ENCODE data around the gene JHY.
A peak's percentile ranks its signal among the peaks of the same experiment; 100 is the strongest.

JHY gene

DNA sequence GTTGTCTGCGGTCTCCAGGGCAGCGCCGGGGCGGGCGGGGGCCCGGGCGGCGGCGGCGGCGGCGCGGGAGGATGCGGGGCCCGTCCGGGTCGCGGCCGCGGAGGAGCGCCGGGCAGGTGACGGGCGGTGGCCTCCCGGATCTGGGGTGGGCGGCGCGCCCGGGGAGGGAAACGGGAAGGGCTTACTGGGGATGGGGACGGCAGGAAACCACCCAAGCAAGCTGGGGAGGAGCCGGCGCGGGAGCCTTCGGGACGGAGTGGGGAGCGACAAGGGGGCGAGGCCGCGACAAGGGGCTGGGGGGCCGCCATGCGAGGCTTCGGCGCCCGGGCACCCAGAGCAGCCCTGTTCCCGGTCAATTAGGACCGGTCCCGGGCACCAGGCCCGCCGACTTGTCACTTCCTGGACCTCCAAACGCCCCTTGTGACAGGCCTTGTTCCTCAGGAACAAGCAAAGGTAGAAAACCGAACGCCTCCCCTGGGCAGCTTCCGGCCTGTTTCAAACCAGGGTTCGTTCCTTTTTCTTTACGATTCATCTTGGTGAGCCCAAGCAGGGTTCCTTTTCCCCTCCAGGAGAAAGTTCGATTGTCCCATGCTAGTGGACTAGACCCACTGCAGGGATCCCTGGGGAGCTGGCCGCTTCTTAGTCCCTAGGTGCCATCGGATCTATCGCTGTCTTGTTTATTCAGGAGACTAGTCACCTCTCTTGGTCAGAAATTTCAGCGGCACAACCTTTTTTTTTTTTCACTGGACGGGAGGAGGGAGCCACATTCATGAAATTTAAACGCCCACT, 492 bp downstream of the JHY start:
- WGBS (ENCODE audit: extremely low coverage, insufficient coverage, insufficient read length) = no CpG with 5 or more reads among the region's 63 CpGs
- peak overlapping the region; percentile 96 for H2AFZ ChIP-seq (ENCODE audit: insufficient read depth, low read length, poor library complexity)
- H3K79me2 ChIP-seq (ENCODE audit: control insufficient read depth, insufficient read depth, low read length, poor library complexity) = no peaks in the 10 kb centered on the region
- H3K36me3 ChIP-seq (ENCODE audit: control insufficient read depth in 1 of 2, insufficient read depth in 2 of 2, low read length in 2 of 2) = no peaks in the 10 kb centered on the region
- H2AK5ac ChIP-seq (ENCODE audit: low read length) = no peak overlapping the region
- H3K14ac ChIP-seq (ENCODE audit: low read length) = peak overlapping the region; percentile 80
- H2BK120ac ChIP-seq (ENCODE audit: insufficient read depth, low read length, poor library complexity) = peak overlapping the region; percentile 68
- H4K91ac ChIP-seq (ENCODE audit: low read depth, low read length) = peak overlapping the region; percentile 81
- peak overlapping the region; percentile 77 for H3K4me2 ChIP-seq (ENCODE audit: low read length)
- no peak overlapping the region for H2BK12ac ChIP-seq (ENCODE audit: low read length)
- H3K9ac ChIP-seq (ENCODE audit: low read length) = peak overlapping the region; percentile 88
- peak overlapping the region; percentile 65 for H3K4ac ChIP-seq (ENCODE audit: low read depth, low read length)
- peak overlapping the region; percentile 12 for H2BK5ac ChIP-seq (ENCODE audit: low read depth, low read length, poor library complexity)
- H3K79me1 ChIP-seq (ENCODE audit: low read length) = peaks cover 8% of the 10 kb centered on the region
- peak; percentile 27 to 67 for DNase-seq
- peak overlapping the region; percentile 94 for H4K8ac ChIP-seq (ENCODE audit: low read depth, low read length)
- no peaks in the 10 kb centered on the region for H3K9me3 ChIP-seq (ENCODE audit: insufficient read depth, low read depth, low read length)
- H3K4me3 ChIP-seq (ENCODE audit: low read depth, low read length) = peak overlapping the region; percentile 81
- no peaks in the 10 kb centered on the region for H3K4me1 ChIP-seq (ENCODE audit: control insufficient read depth in 1 of 2, insufficient read depth in 2 of 2, low read length in 2 of 2)
- H3K23ac ChIP-seq (ENCODE audit: low read length) = no peak overlapping the region
- H3K27me3 ChIP-seq (ENCODE audit: insufficient read depth, low read length) = no peaks in the 10 kb centered on the region
- peak overlapping the region; percentile 84 for H3K18ac ChIP-seq (ENCODE audit: low read length)
- peak overlapping the region; percentile 2 for H3K27ac ChIP-seq (ENCODE audit: low read depth, low read length)
- peak overlapping the region; percentile 45 for H4K12ac ChIP-seq (ENCODE audit: low read depth, low read length)

DNA sequence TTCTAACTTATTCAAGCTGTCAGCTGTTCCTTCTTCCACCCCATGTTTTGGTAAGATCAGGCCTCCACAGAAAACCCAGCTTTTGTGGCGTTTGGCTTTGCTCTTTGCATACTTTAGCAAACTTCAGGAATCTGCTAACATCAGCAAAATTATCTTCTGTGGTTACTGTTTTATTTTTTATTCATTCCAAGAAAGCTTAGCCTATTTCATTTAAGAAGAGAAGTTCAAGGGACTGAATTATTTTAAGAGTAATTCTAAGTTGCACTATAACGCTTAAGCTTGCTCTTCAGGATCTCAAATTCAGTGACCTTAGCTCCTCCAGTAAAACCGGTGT, 1.1 kb downstream of the JHY start:
- no peak overlapping the region for H2BK120ac ChIP-seq (ENCODE audit: insufficient read depth, low read length, poor library complexity)
- H4K91ac ChIP-seq (ENCODE audit: low read depth, low read length) = no peak overlapping the region
- no peak overlapping the region for H3K18ac ChIP-seq (ENCODE audit: low read length)
- no peaks in the 10 kb centered on the region for H3K36me3 ChIP-seq (ENCODE audit: control insufficient read depth in 1 of 2, insufficient read depth in 2 of 2, low read length in 2 of 2)
- no peak overlapping the region for H2BK12ac ChIP-seq (ENCODE audit: low read length)
- DNase-seq = no peak
- no peak overlapping the region for H3K27ac ChIP-seq (ENCODE audit: low read depth, low read length)
- H3K14ac ChIP-seq (ENCODE audit: low read length) = no peak overlapping the region
- H3K79me1 ChIP-seq (ENCODE audit: low read length) = peaks cover 8% of the 10 kb centered on the region
- H3K4me1 ChIP-seq (ENCODE audit: control insufficient read depth in 1 of 2, insufficient read depth in 2 of 2, low read length in 2 of 2) = no peaks in the 10 kb centered on the region
- no peaks in the 10 kb centered on the region for H3K27me3 ChIP-seq (ENCODE audit: insufficient read depth, low read length)
- H4K8ac ChIP-seq (ENCODE audit: low read depth, low read length) = peak overlapping the region; percentile 94
- H2BK5ac ChIP-seq (ENCODE audit: low read depth, low read length, poor library complexity) = no peak overlapping the region
- H3K4me2 ChIP-seq (ENCODE audit: low read length) = peak overlapping the region; percentile 77
- H3K9ac ChIP-seq (ENCODE audit: low read length) = no peak overlapping the region
- H3K9me3 ChIP-seq (ENCODE audit: insufficient read depth, low read depth, low read length) = no peaks in the 10 kb centered on the region
- no peak overlapping the region for H2AFZ ChIP-seq (ENCODE audit: insufficient read depth, low read length, poor library complexity)
- no peak overlapping the region for H2AK5ac ChIP-seq (ENCODE audit: low read length)
- no peaks in the 10 kb centered on the region for H3K79me2 ChIP-seq (ENCODE audit: control insufficient read depth, insufficient read depth, low read length, poor library complexity)
- H4K12ac ChIP-seq (ENCODE audit: low read depth, low read length) = no peak overlapping the region
- H3K4ac ChIP-seq (ENCODE audit: low read depth, low read length) = no peak overlapping the region
- WGBS (ENCODE audit: extremely low coverage, insufficient coverage, insufficient read length) = no CpG with 5 or more reads among the region's 3 CpGs
- H3K23ac ChIP-seq (ENCODE audit: low read length) = no peak overlapping the region
- H3K4me3 ChIP-seq (ENCODE audit: low read depth, low read length) = no peak overlapping the region

DNA sequence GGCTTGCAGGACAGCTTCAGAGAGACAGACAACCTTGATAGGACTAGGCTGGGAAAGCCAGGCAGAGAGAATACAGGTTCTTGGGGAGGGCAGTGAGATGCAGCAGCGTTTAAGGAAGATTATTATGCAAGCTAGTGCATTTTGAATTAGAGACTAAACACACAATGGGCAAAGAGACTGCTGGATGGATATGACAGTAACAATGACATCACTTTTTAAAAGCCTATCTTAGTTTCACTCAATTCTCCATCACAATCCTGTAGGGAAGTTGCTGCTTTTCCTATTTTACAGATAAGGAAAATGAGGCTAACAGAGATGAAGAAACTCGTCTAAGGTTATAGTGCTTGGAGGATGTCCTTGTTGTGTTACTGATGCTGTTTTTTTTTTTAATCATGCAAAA, 5.6 kb downstream of the JHY start:
- DNase-seq = no peak
- Histone ChIP-seq H3K79me1 (ENCODE audit: low read length) (peaks cover 2% of the 10 kb centered on the region), H3K27me3 (ENCODE audit: insufficient read depth, low read length) (no peaks in the 10 kb centered on the region), H2BK120ac (ENCODE audit: insufficient read depth, low read length, poor library complexity) (no peak overlapping the region), H3K4me1 (ENCODE audit: control insufficient read depth in 1 of 2, insufficient read depth in 2 of 2, low read length in 2 of 2) (no peaks in the 10 kb centered on the region), H3K27ac (ENCODE audit: low read depth, low read length) (no peak overlapping the region), H4K12ac (ENCODE audit: low read depth, low read length) (no peak overlapping the region), H3K4me3 (ENCODE audit: low read depth, low read length) (no peak overlapping the region), H2BK5ac (ENCODE audit: low read depth, low read length, poor library complexity) (no peak overlapping the region), H4K91ac (ENCODE audit: low read depth, low read length) (no peak overlapping the region), H2BK12ac (ENCODE audit: low read length) (no peak overlapping the region), H2AFZ (ENCODE audit: insufficient read depth, low read length, poor library complexity) (no peak overlapping the region), H3K9me3 (ENCODE audit: insufficient read depth, low read depth, low read length) (no peaks in the 10 kb centered on the region), H3K9ac (ENCODE audit: low read length) (no peak overlapping the region), H3K36me3 (ENCODE audit: control insufficient read depth in 1 of 2, insufficient read depth in 2 of 2, low read length in 2 of 2) (no peaks in the 10 kb centered on the region), H3K18ac (ENCODE audit: low read length) (no peak overlapping the region), H3K23ac (ENCODE audit: low read length) (no peak overlapping the region), H3K4ac (ENCODE audit: low read depth, low read length) (no peak overlapping the region), H3K79me2 (ENCODE audit: control insufficient read depth, insufficient read depth, low read length, poor library complexity) (no peaks in the 10 kb centered on the region), H4K8ac (ENCODE audit: low read depth, low read length) (no peak overlapping the region), H3K14ac (ENCODE audit: low read length) (no peak overlapping the region), H3K4me2 (ENCODE audit: low read length) (no peak overlapping the region), H2AK5ac (ENCODE audit: low read length) (no peak overlapping the region)
- no CpG with 5 or more reads among the region's 2 CpGs for WGBS (ENCODE audit: extremely low coverage, insufficient coverage, insufficient read length)

DNA sequence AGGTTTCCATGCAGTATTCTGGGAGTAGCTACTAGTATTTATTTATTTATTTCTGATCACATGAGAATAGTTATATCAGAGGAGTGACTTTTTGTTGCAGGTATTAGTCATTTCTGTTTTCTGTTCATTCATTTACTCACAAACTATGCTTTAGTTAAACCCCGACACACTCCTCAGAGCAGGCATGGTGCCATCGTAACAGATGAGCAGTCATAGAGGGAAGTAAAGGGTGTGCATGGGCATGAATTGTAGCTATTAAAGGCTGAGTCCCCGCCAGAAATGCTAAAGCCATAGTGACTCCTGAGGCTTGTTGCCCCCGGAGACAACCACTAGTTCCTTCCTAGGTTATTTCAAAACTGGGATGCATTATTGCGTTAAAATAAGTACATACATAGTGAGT, 10.6 kb downstream of the JHY start:
- Histone ChIP-seq H4K91ac (ENCODE audit: low read depth, low read length) (no peak overlapping the region), H3K23ac (ENCODE audit: low read length) (no peak overlapping the region), H2BK120ac (ENCODE audit: insufficient read depth, low read length, poor library complexity) (no peak overlapping the region), H3K36me3 (ENCODE audit: control insufficient read depth in 1 of 2, insufficient read depth in 2 of 2, low read length in 2 of 2) (no peaks in the 10 kb centered on the region), H3K9ac (ENCODE audit: low read length) (no peak overlapping the region), H3K4ac (ENCODE audit: low read depth, low read length) (no peak overlapping the region), H3K27me3 (ENCODE audit: insufficient read depth, low read length) (no peaks in the 10 kb centered on the region), H3K79me2 (ENCODE audit: control insufficient read depth, insufficient read depth, low read length, poor library complexity) (no peaks in the 10 kb centered on the region), H2BK5ac (ENCODE audit: low read depth, low read length, poor library complexity) (no peak overlapping the region), H3K9me3 (ENCODE audit: insufficient read depth, low read depth, low read length) (no peaks in the 10 kb centered on the region), H3K4me1 (ENCODE audit: control insufficient read depth in 1 of 2, insufficient read depth in 2 of 2, low read length in 2 of 2) (no peaks in the 10 kb centered on the region), H4K12ac (ENCODE audit: low read depth, low read length) (no peak overlapping the region), H2BK12ac (ENCODE audit: low read length) (no peak overlapping the region), H3K18ac (ENCODE audit: low read length) (no peak overlapping the region), H2AK5ac (ENCODE audit: low read length) (no peak overlapping the region), H3K4me2 (ENCODE audit: low read length) (no peak overlapping the region), H2AFZ (ENCODE audit: insufficient read depth, low read length, poor library complexity) (no peak overlapping the region), H3K27ac (ENCODE audit: low read depth, low read length) (no peak overlapping the region), H3K14ac (ENCODE audit: low read length) (no peak overlapping the region), H4K8ac (ENCODE audit: low read depth, low read length) (no peak overlapping the region), H3K4me3 (ENCODE audit: low read depth, low read length) (no peak overlapping the region), H3K79me1 (ENCODE audit: low read length) (no peaks in the 10 kb centered on the region)
- WGBS (ENCODE audit: extremely low coverage, insufficient coverage, insufficient read length) = no CpG with 5 or more reads among the region's 5 CpGs
- no peak for DNase-seq
